Gastrocnemius medialis (tissue), 4 donors: ENCODE data around the gene ERCC5. TPM values are rescaled to one million over a fixed set of nuclear protein-coding genes. Genes with fewer than 3 reads are reported as not detected.

Experiments
- ATAC-seq, 2 donors: fragments of 150-250 bp; one replicate each; pipeline ENCODE4 v1.9.1; 2016
- DNase-seq, 2 donors: peaks; one replicate each; pipeline ENCODE4 v3.0.0-alpha.2; 2019
- H3K27ac ChIP-seq, 4 donors: fragments of 200-600 bp; sonication (generic); 1 replicate in 1 of 4; 2 replicates in 3 of 4; pipeline ENCODE4 v1.5.1; 2016 to 2018; ENCODE audit warnings: mild to moderate bottlenecking in 2 of 4, moderate library complexity in 1 of 4
- H3K27me3 ChIP-seq, 3 donors: fragments of 200-600 bp; sonication (generic) in 2 of 3; 1 replicate in 1 of 3; 2 replicates in 2 of 3; pipeline versions ENCODE4 v1.5.1 to v1.6.0; 2016 to 2019; ENCODE audit warnings: mild to moderate bottlenecking in 1 of 3, moderate library complexity in 1 of 3
- H3K36me3 ChIP-seq, 2 donors: fragments of 200-600 bp; sonication (generic) in 1 of 2; one replicate each; pipeline ENCODE4 v1.5.1; 2017 to 2018
- H3K4me1 ChIP-seq, 2 donors: fragments of 200-600 bp; sonication (generic) in 1 of 2; one replicate each; pipeline ENCODE4 v1.5.1; 2016 to 2017; ENCODE audit warnings: mild to moderate bottlenecking in 2 of 2
- H3K4me3 ChIP-seq, 4 donors: fragments of 200-600 bp; sonication (generic) in 3 of 4; 1 replicate in 1 of 4; 2 replicates in 3 of 4; pipeline ENCODE4 v1.5.1; 2016 to 2019; ENCODE audit warnings: mild to moderate bottlenecking in 2 of 4
- H3K9me3 ChIP-seq, 3 donors: fragments of 200-600 bp; sonication (generic) in 2 of 3; 1 replicate in 1 of 3; 2 replicates in 2 of 3; pipeline ENCODE4 v1.5.1; 2016 to 2019
- POLR2A ChIP-seq, 2 donors: fragments of 450-650 bp; IDR thresholded peaks; one replicate each; pipeline ENCODE4 v1.6.1; 2017; ENCODE audit warnings: antibody characterized with exemption in 2 of 2, mild to moderate bottlenecking in 2 of 2, moderate library complexity in 2 of 2
- in situ Hi-C, 4 donors: fragments of 200-750 bp; cut with MboI; loops; one replicate each; pipeline versions ENCODE4 v1.15.0 to v1.8.0; 2017; ENCODE audit warnings: low sequenced_read_pairs in 4 of 4
- intact Hi-C: fragments of 100-400 bp; cut with DNase I; formaldehyde crosslinking; loops from one replicate; pipeline ENCODE4 v1.15.1; 2023; ENCODE audit warnings: low total_unique reads
- total RNA-seq, 4 donors: library from RNA; depleted of rRNA; stranded (reverse); fragments of >200 nt; gene quantifications; one replicate each; pipeline versions ENCODE4 v1.1.0 to v1.2.3, GENCODE V29; 2016
- TF ChIP-seq, protein P1 (sequence below), 5 experiments: fragments of 450-650 bp in 3 of 5; fragments of 200-600 bp in 2 of 5; sonication (generic) in 2 of 5; IDR thresholded peaks in 4 of 5; conservative IDR thresholded peaks in 1 of 5; 1 replicate in 4 of 5; 2 replicates in 1 of 5; pipeline ENCODE4 v1.5.1; 2016 to 2019; ENCODE audit warnings: antibody characterized with exemption in 5 of 5, mild to moderate bottlenecking in 3 of 5, moderate library complexity in 3 of 5

ERCC5 gene
- total RNA-seq, 4 donors from 2014 or later, result 43.5 to 77.7 (median 46.8) TPM

DNA sequence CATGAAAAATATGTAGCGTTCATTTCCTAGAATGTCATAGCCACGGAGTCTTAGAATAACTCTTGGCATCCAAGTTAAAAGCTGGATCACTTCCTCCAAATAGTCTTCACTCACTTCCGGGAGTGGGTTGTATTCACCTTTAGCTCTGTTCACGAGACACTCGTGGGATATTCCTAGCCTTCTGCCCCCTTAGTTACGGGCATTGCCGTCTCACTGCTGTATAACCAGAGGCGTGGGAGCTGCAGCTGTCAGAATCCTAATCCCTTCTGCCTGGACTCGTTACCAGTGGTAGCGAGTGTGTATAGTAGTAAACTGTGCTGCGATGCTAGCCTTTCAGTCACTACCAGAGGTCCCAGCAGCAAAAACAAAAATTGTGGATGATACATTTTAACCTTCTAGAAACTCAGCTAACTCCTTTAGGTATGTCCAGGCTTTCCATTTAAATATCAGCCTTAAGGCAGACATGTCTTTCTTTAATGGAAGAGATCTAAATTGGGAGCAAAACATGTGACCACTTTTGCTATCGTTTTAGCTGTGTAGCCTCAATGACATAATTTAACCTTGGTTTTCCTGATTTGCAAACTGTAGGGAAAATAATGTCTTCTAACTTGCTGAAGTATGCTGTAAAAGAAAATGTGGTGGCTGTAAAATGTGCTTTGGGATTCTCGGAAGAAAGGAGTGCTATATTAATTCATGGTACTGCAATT, 34.1 kb downstream of the ERCC5 start:
- TF ChIP-seq, protein P1, sequence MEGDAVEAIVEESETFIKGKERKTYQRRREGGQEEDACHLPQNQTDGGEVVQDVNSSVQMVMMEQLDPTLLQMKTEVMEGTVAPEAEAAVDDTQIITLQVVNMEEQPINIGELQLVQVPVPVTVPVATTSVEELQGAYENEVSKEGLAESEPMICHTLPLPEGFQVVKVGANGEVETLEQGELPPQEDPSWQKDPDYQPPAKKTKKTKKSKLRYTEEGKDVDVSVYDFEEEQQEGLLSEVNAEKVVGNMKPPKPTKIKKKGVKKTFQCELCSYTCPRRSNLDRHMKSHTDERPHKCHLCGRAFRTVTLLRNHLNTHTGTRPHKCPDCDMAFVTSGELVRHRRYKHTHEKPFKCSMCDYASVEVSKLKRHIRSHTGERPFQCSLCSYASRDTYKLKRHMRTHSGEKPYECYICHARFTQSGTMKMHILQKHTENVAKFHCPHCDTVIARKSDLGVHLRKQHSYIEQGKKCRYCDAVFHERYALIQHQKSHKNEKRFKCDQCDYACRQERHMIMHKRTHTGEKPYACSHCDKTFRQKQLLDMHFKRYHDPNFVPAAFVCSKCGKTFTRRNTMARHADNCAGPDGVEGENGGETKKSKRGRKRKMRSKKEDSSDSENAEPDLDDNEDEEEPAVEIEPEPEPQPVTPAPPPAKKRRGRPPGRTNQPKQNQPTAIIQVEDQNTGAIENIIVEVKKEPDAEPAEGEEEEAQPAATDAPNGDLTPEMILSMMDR (IDR thresholded peaks at IDR 0.05 in 4 of 5, conservative IDR thresholded peaks at IDR 0.05 in 1 of 5), result no peak
- no peak for TF ChIP-seq POLR2A (IDR thresholded peaks at IDR 0.05)
- in situ Hi-C loops (no loop called here), intact Hi-C loops (no loop called here)
- H3K9me3 ChIP-seq, result no peaks in the 10 kb centered on the region
- H3K4me3 ChIP-seq, result peak overlapping the region; percentile 12 to 32 (median 24)
- peak overlapping the region; percentile 56 to 73 (median 68) for H3K27ac ChIP-seq
- peaks cover 50% of the 10 kb centered on the region in 2 donors for H3K4me1 ChIP-seq
- DNase-seq (peak in 1 of 2 donors; percentile 31), ATAC-seq (peak; percentile 53 to 63)
- no peaks in the 10 kb centered on the region for H3K27me3 ChIP-seq
- peaks cover 0 to 16% of the 10 kb centered on the region in 2 donors for H3K36me3 ChIP-seq

DNA sequence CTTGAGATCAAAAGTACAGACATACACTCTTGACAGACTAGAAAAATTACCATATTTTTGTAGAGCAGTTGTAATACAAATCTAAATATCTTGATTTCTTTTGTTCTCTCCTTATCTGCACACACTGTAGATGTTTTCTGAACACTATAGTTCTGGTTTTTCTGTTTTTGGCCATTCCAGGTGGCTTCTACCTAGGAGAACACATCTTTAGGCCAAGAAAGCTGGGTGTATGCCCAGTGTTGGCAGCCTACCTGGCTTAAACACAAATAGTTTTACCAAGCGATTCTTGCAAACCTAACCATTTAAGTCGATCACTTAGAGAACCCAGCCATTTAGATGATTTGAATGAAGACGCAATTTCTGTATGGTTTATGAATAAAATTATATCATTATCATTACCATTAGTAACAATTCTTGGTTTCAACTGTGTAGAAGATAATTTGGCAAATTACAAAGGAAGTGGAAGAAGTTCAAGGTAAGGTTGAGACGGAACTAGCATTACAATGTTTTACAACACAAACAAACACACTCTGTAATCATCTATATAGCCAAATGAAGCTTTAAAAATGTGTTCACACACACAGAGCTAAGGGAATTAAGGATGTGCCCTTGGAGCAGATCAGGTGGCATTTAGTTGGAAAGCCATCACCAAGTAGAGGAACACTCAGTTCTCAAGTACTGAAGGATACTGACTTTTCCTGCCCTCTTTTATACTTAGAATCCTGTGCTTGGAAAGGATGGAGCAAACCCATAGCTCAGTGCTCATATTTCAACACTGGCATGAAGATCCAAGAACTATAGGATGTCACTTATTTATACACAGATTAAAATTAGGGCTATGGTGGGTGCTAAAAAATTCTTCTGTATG, 36.2 kb downstream of the ERCC5 start:
- no peaks in the 10 kb centered on the region for H3K36me3 ChIP-seq
- intact Hi-C loops (no loop called here), in situ Hi-C loops (no loop called here)
- ATAC-seq (peak; percentile 65 to 81), DNase-seq (no peak)
- peak overlapping the region in 3 of 4 donors; percentile 24 to 66 (median 63) for H3K27ac ChIP-seq
- TF ChIP-seq POLR2A (IDR thresholded peaks at IDR 0.05), result no peak
- TF ChIP-seq, protein P1 (IDR thresholded peaks at IDR 0.05 in 4 of 5, conservative IDR thresholded peaks at IDR 0.05 in 1 of 5), result no peak
- no peaks in the 10 kb centered on the region for H3K9me3 ChIP-seq
- H3K27me3 ChIP-seq, result no peaks in the 10 kb centered on the region
- H3K4me1 ChIP-seq, result peaks cover 44 to 47% of the 10 kb centered on the region in 2 donors
- H3K4me3 ChIP-seq, result no peak overlapping the region

DNA sequence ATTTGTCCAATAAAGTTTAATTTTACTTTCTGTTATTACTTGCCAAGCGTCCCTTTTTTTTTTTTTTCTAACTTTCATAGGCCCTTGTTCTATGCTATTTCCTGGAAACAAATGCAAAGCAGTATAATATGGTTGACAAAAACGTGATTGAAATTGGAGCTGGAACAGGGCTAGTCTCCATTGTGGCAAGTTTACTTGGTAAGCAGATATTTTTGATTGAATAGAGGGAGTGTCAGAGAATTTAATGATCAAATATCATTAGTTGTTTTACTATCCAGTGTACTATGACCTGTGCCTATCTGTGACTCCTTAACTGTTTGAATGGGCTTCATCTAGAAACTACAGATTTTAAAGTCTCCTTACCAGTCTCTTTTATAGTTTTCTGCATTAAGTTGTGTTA, 46.7 kb downstream of the ERCC5 start:
- TF ChIP-seq, protein P1 (IDR thresholded peaks at IDR 0.05 in 4 of 5, conservative IDR thresholded peaks at IDR 0.05 in 1 of 5), result no peak
- TF ChIP-seq POLR2A (IDR thresholded peaks at IDR 0.05), result no peak
- H3K9me3 ChIP-seq, result no peaks in the 10 kb centered on the region
- no peaks in the 10 kb centered on the region for H3K4me1 ChIP-seq
- no peaks in the 10 kb centered on the region for H3K36me3 ChIP-seq
- in situ Hi-C loops (no loop called here), intact Hi-C loops (no loop called here)
- no peak overlapping the region for H3K4me3 ChIP-seq
- ATAC-seq (no peak), DNase-seq (no peak)
- no peak overlapping the region for H3K27ac ChIP-seq
- no peaks in the 10 kb centered on the region for H3K27me3 ChIP-seq

DNA sequence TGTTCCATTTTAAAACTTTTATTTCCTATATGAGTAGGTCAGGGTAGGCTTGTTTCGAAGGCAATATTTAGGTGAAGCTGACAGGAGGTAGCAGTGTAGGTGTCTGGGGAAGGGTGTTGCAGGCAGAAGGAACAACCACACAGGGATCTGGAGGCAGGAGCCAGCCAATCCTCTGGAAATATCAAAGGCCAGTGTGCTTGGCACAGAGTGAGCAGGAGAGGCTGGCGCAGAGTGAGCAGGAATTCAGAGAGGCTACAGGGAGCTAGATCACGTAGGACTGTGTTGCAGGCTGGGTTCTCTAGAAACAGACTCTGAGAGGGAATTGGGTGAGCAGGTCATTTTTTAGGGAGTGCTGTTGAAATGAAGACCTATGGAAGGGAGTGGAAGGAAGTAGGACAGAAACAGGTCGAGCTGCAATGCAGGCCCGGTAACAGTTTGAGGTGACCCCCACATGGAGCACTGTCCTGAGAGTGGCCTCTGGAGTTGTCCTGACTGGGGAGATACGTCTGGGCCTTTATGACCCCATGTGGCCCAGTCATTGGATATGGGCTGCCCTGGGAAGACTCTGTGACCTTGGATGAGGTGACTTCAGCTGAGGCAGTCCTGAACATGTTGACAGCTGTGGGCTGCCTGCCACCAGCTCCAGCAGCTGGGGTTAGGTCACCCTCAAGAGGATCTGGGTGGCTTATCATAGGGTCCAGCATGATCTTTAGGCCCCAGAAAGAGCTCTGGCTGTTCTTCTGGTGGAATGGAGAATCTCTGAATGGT, 51.7 kb downstream of the ERCC5 start:
- TF ChIP-seq POLR2A (IDR thresholded peaks at IDR 0.05), result no peak
- TF ChIP-seq, protein P1 (IDR thresholded peaks at IDR 0.05 in 4 of 5, conservative IDR thresholded peaks at IDR 0.05 in 1 of 5), result no peak
- no peaks in the 10 kb centered on the region for H3K27me3 ChIP-seq
- DNase-seq (peak; percentile 9 to 73), ATAC-seq (peak in 1 of 2 donors; percentile 89)
- in situ Hi-C loops (no loop called here), intact Hi-C loops (no loop called here)
- no peak overlapping the region for H3K4me3 ChIP-seq
- no peaks in the 10 kb centered on the region for H3K9me3 ChIP-seq
- H3K27ac ChIP-seq, result peak overlapping the region in 1 of 4 donors; percentile 30
- H3K4me1 ChIP-seq, result peaks cover 0 to 6% of the 10 kb centered on the region in 2 donors
- no peaks in the 10 kb centered on the region for H3K36me3 ChIP-seq
